ENCODE data around the gene CDCP2. TPM values are rescaled to one million over a fixed set of nuclear protein-coding genes. Genes with fewer than 3 reads are reported as not detected.
A peak's percentile ranks its signal among the peaks of the same experiment; 100 is the strongest.

The CDCP2 gene
- total RNA-seq, result under 1 TPM in 1 of 2 experiments, not detected in 1; 0.18 TPM

GRCh38 chr1:54152696-54153095 lies at the start of gene CDCP2:
Gene CDCP2, minus strand, starts transcription at chr1:54153000. Its CDS starts 78 bp downstream, at chr1:54152922.
- TF ChIP-seq CTCF (IDR thresholded peaks at IDR 0.05), result no peak
- Mint-ChIP-seq H3K4me1 (ENCODE audit: low read depth) (no peaks in the 10 kb centered on the region), H3K36me3 (ENCODE audit: low read depth) (no peaks in the 10 kb centered on the region), H3K4me3 (no peak within 1 kb of the TSS), H3K9me3 (no peaks in the 10 kb centered on the region), H3K27ac (no peak within 1 kb of the TSS), H3K27me3 (no peaks in the 10 kb centered on the region)
- ATAC-seq (no peak), DNase-seq (no peak)
- intact Hi-C loops (cut with micrococcal nuclease), result no loop called here
- ChIA-PET POLR2A (no interaction called here), CTCF (no interaction called here)

- ChIA-PET POLR2A (interaction anchor here (0.6 to 2.3 kb wide), 9 partner anchors 10 to 563 kb away, joined by 3 to 7 read pairs (median 3); partner anchors contain the start of gene PARS2), CTCF (interaction anchor here (1.1 to 3.8 kb wide), 6 partner anchors 19 to 299 kb away, joined by 3 to 20 read pairs (median 8); partner anchors contain the start of gene SSBP3)
- peak; percentile 28 for DNase-seq
- no peaks in the 10 kb centered on the region for H3K27me3 Mint-ChIP-seq
- H3K4me3 Mint-ChIP-seq, result peak overlapping the region; percentile 94
- peak overlapping the region; percentile 84 for H3K27ac Mint-ChIP-seq
- peaks cover 28% of the 10 kb centered on the region for H3K4me1 Mint-ChIP-seq (ENCODE audit: low read depth)
- H3K36me3 Mint-ChIP-seq (ENCODE audit: low read depth), result peaks cover 24% of the 10 kb centered on the region
- intact Hi-C loops (cut with micrococcal nuclease), result loop anchor here (5.0 to 10.0 kb wide), 2 partner anchors 204 to 287 kb away; partner anchors contain the start of gene SSBP3
- no peaks in the 10 kb centered on the region for H3K9me3 Mint-ChIP-seq
- no peak for TF ChIP-seq CTCF (IDR thresholded peaks at IDR 0.05)
- no peak for ATAC-seq
Observed at GRCh38 chr1:54200519-54200997, 47.8 kb upstream of the CDCP2 start.

GRCh38 chr1:54199765-54200518 lies 47.1 kb upstream of the CDCP2 start, which contains the start of the genes CYB5RL and MRPL37:
Gene CYB5RL, minus strand, starts transcription at chr1:54200030. Its CDS starts 4,414 bp downstream, at chr1:54195616.
Gene MRPL37, plus strand, starts transcription at chr1:54200167. Its CDS starts 77 bp downstream, at chr1:54200244.
- Mint-ChIP-seq H3K27ac (peak within 1 kb of the TSS; percentile 84), H3K9me3 (no peaks in the 10 kb centered on the region), H3K27me3 (no peaks in the 10 kb centered on the region), H3K4me1 (ENCODE audit: low read depth) (peaks cover 28% of the 10 kb centered on the region), H3K36me3 (ENCODE audit: low read depth) (peaks cover 18% of the 10 kb centered on the region), H3K4me3 (peak within 1 kb of the TSS; percentile 94)
- ChIA-PET CTCF (interaction anchor here (1.1 to 3.8 kb wide), 5 partner anchors 18 to 299 kb away, joined by 3 to 20 read pairs (median 10); partner anchors contain the start of gene SSBP3), POLR2A (interaction anchor here (0.6 to 2.3 kb wide), 16 partner anchors 9 to 564 kb away, joined by 3 to 7 read pairs (median 3); partner anchors contain the start of gene PARS2)
- intact Hi-C loops (cut with micrococcal nuclease), result loop anchor here (5.0 to 10.0 kb wide), 2 partner anchors 205 to 287 kb away; partner anchors contain the start of gene SSBP3
- peak; percentile 98 for ATAC-seq
- DNase-seq, result peak; percentile 96
- TF ChIP-seq CTCF (IDR thresholded peaks at IDR 0.05), result no peak

GRCh38 chr1:54199151-54199764 lies 46.5 kb upstream of the CDCP2 start:
- ChIA-PET POLR2A (interaction anchor here (0.7 to 2.3 kb wide), 13 partner anchors 8 to 565 kb away, joined by 3 to 7 read pairs (median 3); partner anchors contain the start of gene PARS2), CTCF (interaction anchor here (1.2 to 3.8 kb wide), 5 partner anchors 17 to 300 kb away, joined by 4 to 20 read pairs (median 10); partner anchors contain the start of gene SSBP3)
- peak; percentile 2 for ATAC-seq
- H3K36me3 Mint-ChIP-seq (ENCODE audit: low read depth), result peaks cover 19% of the 10 kb centered on the region
- TF ChIP-seq CTCF (IDR thresholded peaks at IDR 0.05), result no peak
- peak overlapping the region; percentile 94 for H3K4me3 Mint-ChIP-seq
- peak overlapping the region; percentile 84 for H3K27ac Mint-ChIP-seq
- no peaks in the 10 kb centered on the region for H3K27me3 Mint-ChIP-seq
- peak; percentile 14 for DNase-seq
- intact Hi-C loops (cut with micrococcal nuclease), result no loop called here
- H3K4me1 Mint-ChIP-seq (ENCODE audit: low read depth), result peaks cover 28% of the 10 kb centered on the region
- H3K9me3 Mint-ChIP-seq, result no peaks in the 10 kb centered on the region

Data from activated CD8-positive, alpha-beta T cell treated with anti-CD3 and anti-CD28 coated beads for 36 hours (primary cell).